WTC11 (cell line): Measurements from ENCODE around the gene RNPS1. TPM values are rescaled to one million over a fixed set of nuclear protein-coding genes. Genes with fewer than 3 reads are reported as not detected.

Experiments
- ATAC-seq: fragments of 200-7000 bp; cut with Tn5 transposase; 2 replicates; pipeline ENCODE4 v1.10.0; 2021; ENCODE audit warnings: mild to moderate bottlenecking, moderate library complexity
- Bru-seq: library from RNA; stranded (reverse); fragments of 400-500 nt; gene quantifications from one replicate; lab custom pipeline; 2021; lab: Mats Ljungman, UMichigan
- CTCF ChIA-PET: fragments of 300-600 bp; sonication (Branson Sonifier 250); formaldehyde crosslinking; loops from one replicate; lab custom pipeline; 2021; ENCODE audit warnings: antibody characterized with exemption; lab: Charles Lee
- POLR2A ChIA-PET: fragments of 350-600 bp; sonication (Branson Sonifier 250); formaldehyde crosslinking; loops from one replicate; lab custom pipeline; 2021; ENCODE audit warnings: antibody characterized with exemption; lab: Charles Lee
- DNase-seq: peaks from one replicate; pipeline ENCODE4 v3.0.0; 2021; ENCODE audit warnings: low spot score
- H3K27ac Mint-ChIP-seq: 2 replicates; pipeline ENCODE4 v1.8.0; 2021; ENCODE audit warnings: mixed read lengths
- H3K27me3 Mint-ChIP-seq: 2 replicates; pipeline ENCODE4 v1.8.0; 2021; ENCODE audit warnings: low read depth, mild to moderate bottlenecking, moderate library complexity, mixed read lengths
- H3K36me3 Mint-ChIP-seq: 2 replicates; pipeline ENCODE4 v1.8.0; 2021; ENCODE audit warnings: mixed read lengths
- H3K4me1 Mint-ChIP-seq: 2 replicates; pipeline ENCODE4 v1.8.0; 2022; ENCODE audit warnings: mixed read lengths
- H3K4me3 Mint-ChIP-seq: 2 replicates; pipeline ENCODE4 v1.8.0; 2021; ENCODE audit warnings: mild to moderate bottlenecking, moderate library complexity, mixed read lengths
- H3K9me3 Mint-ChIP-seq: 2 replicates; pipeline ENCODE4 v1.8.0; 2021; ENCODE audit warnings: mixed read lengths
- ARID4B ChIP-seq: sonication (generic); formaldehyde crosslinking; IDR thresholded peaks from 2 replicates; pipeline ENCODE4 v1.8.0; 2023; ENCODE audit warnings: missing genetic modification reagents, mild to moderate bottlenecking, borderline replicate concordance
- ATF2 ChIP-seq: sonication (generic); formaldehyde crosslinking; IDR thresholded peaks from 2 replicates; pipeline ENCODE4 v1.8.1; 2022; ENCODE audit warnings: low read depth, missing genetic modification reagents, borderline replicate concordance
- CREM ChIP-seq: sonication (generic); formaldehyde crosslinking; IDR thresholded peaks from 2 replicates; pipeline ENCODE4 v1.8.1; 2022; ENCODE audit warnings: mild to moderate bottlenecking, missing genetic modification reagents, moderate library complexity
- JUN ChIP-seq: sonication (generic); formaldehyde crosslinking; IDR thresholded peaks from 2 replicates; pipeline ENCODE4 v1.8.0; 2023; ENCODE audit warnings: mild to moderate bottlenecking, missing genetic modification reagents
- MXD4 ChIP-seq: fragments of 250-450 bp; sonication (Bioruptor Pico); IDR thresholded peaks from 2 replicates; pipeline ENCODE4 v1.8.0; 2021; ENCODE audit warnings: mild to moderate bottlenecking, moderate library complexity, borderline replicate concordance
- NR2C2 ChIP-seq: sonication (generic); formaldehyde crosslinking; IDR thresholded peaks from 2 replicates; pipeline ENCODE4 v1.8.0; 2022; ENCODE audit warnings: mild to moderate bottlenecking, missing genetic modification reagents
- NR3C1 ChIP-seq: sonication (generic); formaldehyde crosslinking; conservative IDR thresholded peaks from 2 replicates; pipeline ENCODE4 v1.8.1; 2023; ENCODE audit warnings: low read depth, mild to moderate bottlenecking, missing genetic modification reagents
- RELA ChIP-seq: sonication (generic); formaldehyde crosslinking; IDR thresholded peaks from 2 replicates; pipeline ENCODE4 v1.8.1; 2022; ENCODE audit warnings: missing genetic modification reagents, mild to moderate bottlenecking, borderline replicate concordance
- SMAD4 ChIP-seq: sonication (generic); formaldehyde crosslinking; IDR thresholded peaks from 2 replicates; pipeline ENCODE4 v1.8.0; 2022; ENCODE audit warnings: mild to moderate bottlenecking, missing genetic modification reagents
- USF2 ChIP-seq: sonication (generic); formaldehyde crosslinking; IDR thresholded peaks from 2 replicates; pipeline ENCODE4 v1.8.1; 2023; ENCODE audit warnings: mild to moderate bottlenecking, missing genetic modification reagents, moderate library complexity
- ZNF281 ChIP-seq: sonication (generic); formaldehyde crosslinking; IDR thresholded peaks from 2 replicates; pipeline ENCODE4 v1.8.0; 2023; ENCODE audit warnings: mild to moderate bottlenecking, missing genetic modification reagents
- ZNF416 ChIP-seq: fragments of 250-450 bp; sonication (Bioruptor Pico); IDR thresholded peaks from 2 replicates; pipeline ENCODE4 v1.9.0; 2021; ENCODE audit warnings: mild to moderate bottlenecking, inconsistent platforms
- ZNF671 ChIP-seq: fragments of 250-450 bp; sonication (Bioruptor Pico); IDR thresholded peaks from 2 replicates; pipeline ENCODE4 v1.8.0; 2021; ENCODE audit warnings: mild to moderate bottlenecking
- long read RNA-seq, 3 experiments: library from RNA in 1 of 3; library from capped mRNA in 1 of 3; library from polyadenylated mRNA in 1 of 3; unstranded in 2 of 3; stranded (forward) in 1 of 3; transcript quantifications; one replicate each; pipeline ENCODE4 v2.0.0, GENCODE V29; 2021
- total RNA-seq: library from RNA; stranded (reverse); gene quantifications from 3 replicates; pipeline ENCODE4 v1.2.3, GENCODE V29; 2021
- TF ChIP-seq, protein P1 (sequence below): sonication (generic); formaldehyde crosslinking; IDR thresholded peaks from 2 replicates; pipeline ENCODE4 v1.8.0; 2023; ENCODE audit warnings: missing genetic modification reagents
- TF ChIP-seq, protein P2 (sequence below): sonication (generic); formaldehyde crosslinking; IDR thresholded peaks from 2 replicates; pipeline ENCODE4 v1.8.0; 2022; ENCODE audit warnings: mild to moderate bottlenecking, missing genetic modification reagents
- TF ChIP-seq, protein P3 (sequence below): sonication (generic); formaldehyde crosslinking; conservative IDR thresholded peaks from 2 replicates; pipeline ENCODE4 v1.8.1; 2023; ENCODE audit warnings: mild to moderate bottlenecking, low read depth, missing genetic modification reagents, moderate library complexity

Gene RNPS1
- total RNA-seq (331 to 333 TPM (median 333 TPM) in 3 replicates), Bru-seq, nascent RNA (percentile 96 among the genes with signal in this experiment)
- long read RNA-seq, experiment 1, transcript RNPS1-220 (7 exons, 2,037 nt): major isoform, 835 of 1,681 reads
- long read RNA-seq, experiment 1, transcript RNPS1-217 (7 exons, 1,514 nt): minor isoform, 34 of 1,681 reads
- long read RNA-seq, experiment 1, transcript RNPS1-202 (8 exons, 2,241 nt): minor isoform, 539 of 1,681 reads
- long read RNA-seq, experiment 1, transcript RNPS1-203 (8 exons, 2,069 nt): minor isoform, 115 of 1,681 reads
- long read RNA-seq, experiment 1, partial matches to known transcripts: 29 of 1,681 reads
- long read RNA-seq, experiment 1, other reads (novel, unspliced or antisense): 74 of 1,681 reads
- long read RNA-seq, experiment 2, transcript RNPS1-220 (7 exons, 2,037 nt): major isoform, 190 of 467 reads
- long read RNA-seq, experiment 2, transcript RNPS1-217 (7 exons, 1,514 nt): minor isoform, 31 of 467 reads
- long read RNA-seq, experiment 2, transcript RNPS1-202 (8 exons, 2,241 nt): minor isoform, 79 of 467 reads
- long read RNA-seq, experiment 2, transcript RNPS1-219 (6 exons, 1,685 nt): minor isoform, 35 of 467 reads
- long read RNA-seq, experiment 2, partial matches to known transcripts: 78 of 467 reads
- long read RNA-seq, experiment 2, other reads (novel, unspliced or antisense): 19 of 467 reads
- long read RNA-seq, experiment 3, transcript RNPS1-221 (1 exons, 1,826 nt): minor isoform, 10 of 80 reads
- long read RNA-seq, experiment 3, transcript RNPS1-220 (7 exons, 2,037 nt): major isoform, 49 of 80 reads
- long read RNA-seq, experiment 3, transcript RNPS1-202 (8 exons, 2,241 nt): minor isoform, 16 of 80 reads
- long read RNA-seq, experiment 3, partial matches to known transcripts: 2 of 80 reads
- long read RNA-seq, experiment 3, other reads (novel, unspliced or antisense): 2 of 80 reads

DNA sequence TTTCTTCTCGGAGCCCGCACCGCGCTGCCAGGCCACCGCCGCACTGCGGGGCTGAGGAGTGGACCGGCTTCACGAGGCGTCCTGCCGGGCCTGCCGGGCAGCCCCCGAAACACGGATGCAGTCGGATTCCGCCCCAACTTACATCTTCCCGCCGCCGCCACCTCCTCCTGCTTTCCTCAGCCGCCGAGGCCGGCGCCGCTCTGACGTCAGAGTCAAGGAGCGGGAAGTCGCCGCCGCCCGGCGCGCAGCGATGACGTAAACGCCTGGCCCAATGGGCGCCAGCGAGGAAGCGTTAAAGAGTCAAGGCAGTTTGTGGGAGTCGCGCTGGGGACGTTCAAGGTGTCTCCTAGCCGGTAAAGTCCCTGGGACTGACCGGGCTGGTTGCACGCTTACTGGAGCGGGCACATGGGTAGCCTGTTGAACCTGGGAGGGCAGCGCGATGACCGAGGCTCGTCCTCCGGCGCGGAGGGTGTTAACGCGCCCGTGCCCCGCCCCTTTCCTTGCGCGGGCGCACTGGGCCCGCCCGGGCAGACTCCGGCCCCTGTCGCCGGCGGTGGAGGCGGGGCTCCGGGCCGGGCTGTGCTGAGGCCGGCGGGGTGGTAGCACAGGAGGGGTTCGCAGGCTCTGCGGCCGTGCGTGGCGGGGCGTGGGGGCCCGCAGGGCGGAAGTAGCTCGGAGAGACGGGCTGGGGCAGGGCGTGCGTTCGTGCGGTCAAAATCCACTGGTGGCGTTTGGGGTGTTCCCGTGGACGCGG is at the start of gene RNPS1:
Gene RNPS1 (minus strand): TSS at position 214 of the 754 bp plus-strand sequence. CDS start 3,483 bp downstream, outside the sequence.
- POLR2A ChIA-PET: interaction anchor here (1.0 to 1.8 kb wide), 2 partner anchors 16 kb away, joined by 3 to 7 read pairs; partner anchors contain the start of gene ECI1
- peak within 1 kb of the TSS; percentile 90 for H3K4me3 Mint-ChIP-seq
- H3K36me3 Mint-ChIP-seq: peaks cover 34% of the 10 kb centered on the region
- peak within 1 kb of the TSS; percentile 99 for H3K27ac Mint-ChIP-seq
- peaks cover 31% of the 10 kb centered on the region for H3K4me1 Mint-ChIP-seq
- ATAC-seq: peak; percentile 91
- DNase-seq: peak; percentile 94
- no peaks in the 10 kb centered on the region for H3K9me3 Mint-ChIP-seq
- CTCF ChIA-PET: interaction anchor here (0.8 to 1.4 kb wide), 4 partner anchors 10 to 233 kb away, joined by 3 to 7 read pairs (median 4); partner anchors contain the start of gene ECI1
- no peaks in the 10 kb centered on the region for H3K27me3 Mint-ChIP-seq
- TF ChIP-seq, protein P1, sequence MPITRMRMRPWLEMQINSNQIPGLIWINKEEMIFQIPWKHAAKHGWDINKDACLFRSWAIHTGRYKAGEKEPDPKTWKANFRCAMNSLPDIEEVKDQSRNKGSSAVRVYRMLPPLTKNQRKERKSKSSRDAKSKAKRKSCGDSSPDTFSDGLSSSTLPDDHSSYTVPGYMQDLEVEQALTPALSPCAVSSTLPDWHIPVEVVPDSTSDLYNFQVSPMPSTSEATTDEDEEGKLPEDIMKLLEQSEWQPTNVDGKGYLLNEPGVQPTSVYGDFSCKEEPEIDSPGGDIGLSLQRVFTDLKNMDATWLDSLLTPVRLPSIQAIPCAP (CRISPR knock-in tag): no peak
- no peak; the same call in 1 of the 2 replicates for TF ChIP-seq USF2
- TF ChIP-seq NR3C1 (CRISPR knock-in tag): no peak
- TF ChIP-seq ZNF416 (CRISPR knock-in tag): no peak; the same call in 1 of the 2 replicates
- no peak for TF ChIP-seq SMAD4 (CRISPR knock-in tag)
- TF ChIP-seq ARID4B (CRISPR knock-in tag): peak; percentile 74
- TF ChIP-seq MXD4 (CRISPR knock-in tag): no peak
- TF ChIP-seq, protein P2, sequence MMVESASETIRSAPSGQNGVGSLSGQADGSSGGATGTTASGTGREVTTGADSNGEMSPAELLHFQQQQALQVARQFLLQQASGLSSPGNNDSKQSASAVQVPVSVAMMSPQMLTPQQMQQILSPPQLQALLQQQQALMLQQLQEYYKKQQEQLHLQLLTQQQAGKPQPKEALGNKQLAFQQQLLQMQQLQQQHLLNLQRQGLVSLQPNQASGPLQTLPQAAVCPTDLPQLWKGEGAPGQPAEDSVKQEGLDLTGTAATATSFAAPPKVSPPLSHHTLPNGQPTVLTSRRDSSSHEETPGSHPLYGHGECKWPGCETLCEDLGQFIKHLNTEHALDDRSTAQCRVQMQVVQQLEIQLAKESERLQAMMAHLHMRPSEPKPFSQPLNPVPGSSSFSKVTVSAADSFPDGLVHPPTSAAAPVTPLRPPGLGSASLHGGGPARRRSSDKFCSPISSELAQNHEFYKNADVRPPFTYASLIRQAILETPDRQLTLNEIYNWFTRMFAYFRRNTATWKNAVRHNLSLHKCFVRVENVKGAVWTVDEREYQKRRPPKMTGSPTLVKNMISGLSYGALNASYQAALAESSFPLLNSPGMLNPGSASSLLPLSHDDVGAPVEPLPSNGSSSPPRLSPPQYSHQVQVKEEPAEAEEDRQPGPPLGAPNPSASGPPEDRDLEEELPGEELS (CRISPR knock-in tag): peak; percentile 51; the same call in 1 of the 2 replicates
- TF ChIP-seq NR2C2 (CRISPR knock-in tag): peak; percentile 7; the same call in 1 of the 2 replicates
- TF ChIP-seq ZNF281: no peak; the same call in 1 of the 2 replicates
- TF ChIP-seq, protein P3, sequence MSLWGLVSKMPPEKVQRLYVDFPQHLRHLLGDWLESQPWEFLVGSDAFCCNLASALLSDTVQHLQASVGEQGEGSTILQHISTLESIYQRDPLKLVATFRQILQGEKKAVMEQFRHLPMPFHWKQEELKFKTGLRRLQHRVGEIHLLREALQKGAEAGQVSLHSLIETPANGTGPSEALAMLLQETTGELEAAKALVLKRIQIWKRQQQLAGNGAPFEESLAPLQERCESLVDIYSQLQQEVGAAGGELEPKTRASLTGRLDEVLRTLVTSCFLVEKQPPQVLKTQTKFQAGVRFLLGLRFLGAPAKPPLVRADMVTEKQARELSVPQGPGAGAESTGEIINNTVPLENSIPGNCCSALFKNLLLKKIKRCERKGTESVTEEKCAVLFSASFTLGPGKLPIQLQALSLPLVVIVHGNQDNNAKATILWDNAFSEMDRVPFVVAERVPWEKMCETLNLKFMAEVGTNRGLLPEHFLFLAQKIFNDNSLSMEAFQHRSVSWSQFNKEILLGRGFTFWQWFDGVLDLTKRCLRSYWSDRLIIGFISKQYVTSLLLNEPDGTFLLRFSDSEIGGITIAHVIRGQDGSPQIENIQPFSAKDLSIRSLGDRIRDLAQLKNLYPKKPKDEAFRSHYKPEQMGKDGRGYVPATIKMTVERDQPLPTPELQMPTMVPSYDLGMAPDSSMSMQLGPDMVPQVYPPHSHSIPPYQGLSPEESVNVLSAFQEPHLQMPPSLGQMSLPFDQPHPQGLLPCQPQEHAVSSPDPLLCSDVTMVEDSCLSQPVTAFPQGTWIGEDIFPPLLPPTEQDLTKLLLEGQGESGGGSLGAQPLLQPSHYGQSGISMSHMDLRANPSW: no peak
- no peak for TF ChIP-seq JUN
- peak; percentile 100 for TF ChIP-seq CREM (CRISPR knock-in tag)
- peak; percentile 31; the same call in 1 of the 2 replicates for TF ChIP-seq RELA (CRISPR knock-in tag)
- no peak for TF ChIP-seq ZNF671 (CRISPR knock-in tag)
- TF ChIP-seq ATF2 (CRISPR knock-in tag): no peak
